Left ventricle myocardium inferior (tissue), 1 donor: Measurements from ENCODE around the gene MAP4K3. TPM values are rescaled to one million over a fixed set of nuclear protein-coding genes. Genes with fewer than 3 reads are reported as not detected.
"Not testable (repeated sequence)": the region's sequence is repeated elsewhere in the genome, so short reads cannot be mapped to it uniquely, and the experiment has no call there.

Experiments
- DNase-seq: peaks from one replicate; pipeline ENCODE4 v3.0.0-alpha.2; 2020
- H3K27ac ChIP-seq: fragments of 200-600 bp; replicated peaks from 2 replicates; pipeline ENCODE4 v1.8.0; 2021
- H3K27me3 ChIP-seq: fragments of 200-600 bp; 2 replicates; pipeline ENCODE4 v1.8.0; 2021; ENCODE audit warnings: low read depth
- H3K36me3 ChIP-seq: fragments of 200-600 bp; 2 replicates; pipeline ENCODE4 v1.8.0; 2021
- H3K4me1 ChIP-seq: fragments of 200-600 bp; 2 replicates; pipeline ENCODE4 v1.8.0; 2021
- H3K4me3 ChIP-seq: fragments of 200-600 bp; 2 replicates; pipeline ENCODE4 v1.8.0; 2021; ENCODE audit warnings: mild to moderate bottlenecking, moderate library complexity
- H3K9me3 ChIP-seq: fragments of 200-600 bp; replicated peaks from 2 replicates; pipeline ENCODE4 v1.8.0; 2021
- intact Hi-C: fragments of 100-400 bp; cut with micrococcal nuclease; formaldehyde crosslinking; loops from one replicate; pipeline ENCODE4 v1.11.0; 2022
- total RNA-seq: library from RNA; stranded (reverse); fragmentation: NEBNext Ultra II Directional; extraction: Animal tissue kit (Norgen Biotek cat#: 25700); gene quantifications from one replicate; pipeline ENCODE4 v1.2.1, GENCODE V29; 2021
- TF ChIP-seq, protein P1 (sequence below): fragments of 200-600 bp; IDR thresholded peaks from 2 replicates; pipeline ENCODE4 v1.8.0; 2021; ENCODE audit warnings: antibody characterized with exemption, mild to moderate bottlenecking, borderline replicate concordance
- donor health status: DM: no; HTN: yes; CAD: no; lungs with severe emphysema.

MAP4K3 gene
- total RNA-seq, 1 donor from 2014 or later: 37.1 TPM

DNA sequence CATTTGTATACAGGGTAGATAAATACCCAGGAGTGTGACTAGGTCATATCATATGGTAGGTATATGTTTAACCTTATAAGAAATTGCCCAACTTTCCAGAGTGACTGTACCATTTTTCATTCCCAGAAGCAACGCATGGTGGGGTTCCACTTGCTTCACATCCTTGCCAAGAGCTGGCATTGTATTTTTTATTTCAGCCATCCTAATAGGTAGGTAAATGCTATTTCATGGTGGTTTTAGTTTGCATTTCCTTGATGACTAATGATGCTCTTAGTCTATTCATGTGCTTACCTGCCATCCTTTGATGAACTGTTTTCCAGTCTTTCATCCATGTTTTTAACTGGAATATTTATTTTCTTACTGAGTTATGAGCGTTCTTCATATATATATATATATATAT, 51.9 kb downstream of the MAP4K3 start:
- intact Hi-C loops: loop anchor here (10.0 kb wide), 1 partner anchor 110 kb away; no protein-coding TSS in a partner anchor
- peaks cover 3% of the 10 kb centered on the region for H3K36me3 ChIP-seq

GRCh38 chr2:39384071-39384470, 53.0 kb downstream of the MAP4K3 start:
- not testable (repeated sequence) for DNase-seq, H3K36me3 ChIP-seq, H3K27ac ChIP-seq, H3K9me3 ChIP-seq, H3K4me3 ChIP-seq, H3K27me3 ChIP-seq
- peaks cover 68% of the 10 kb centered on the region for H3K4me1 ChIP-seq
- intact Hi-C loops: loop anchor here (5.0 to 10.0 kb wide), 2 partner anchors 53 to 111 kb away; partner anchors contain the start of gene MAP4K3

More for the DNA sequence above, 51.9 kb downstream of the MAP4K3 start:
- H3K4me3 ChIP-seq: no peak overlapping the region
- H3K4me1 ChIP-seq: peaks cover 68% of the 10 kb centered on the region
- H3K27me3 ChIP-seq: no peaks in the 10 kb centered on the region
- TF ChIP-seq, protein P1, sequence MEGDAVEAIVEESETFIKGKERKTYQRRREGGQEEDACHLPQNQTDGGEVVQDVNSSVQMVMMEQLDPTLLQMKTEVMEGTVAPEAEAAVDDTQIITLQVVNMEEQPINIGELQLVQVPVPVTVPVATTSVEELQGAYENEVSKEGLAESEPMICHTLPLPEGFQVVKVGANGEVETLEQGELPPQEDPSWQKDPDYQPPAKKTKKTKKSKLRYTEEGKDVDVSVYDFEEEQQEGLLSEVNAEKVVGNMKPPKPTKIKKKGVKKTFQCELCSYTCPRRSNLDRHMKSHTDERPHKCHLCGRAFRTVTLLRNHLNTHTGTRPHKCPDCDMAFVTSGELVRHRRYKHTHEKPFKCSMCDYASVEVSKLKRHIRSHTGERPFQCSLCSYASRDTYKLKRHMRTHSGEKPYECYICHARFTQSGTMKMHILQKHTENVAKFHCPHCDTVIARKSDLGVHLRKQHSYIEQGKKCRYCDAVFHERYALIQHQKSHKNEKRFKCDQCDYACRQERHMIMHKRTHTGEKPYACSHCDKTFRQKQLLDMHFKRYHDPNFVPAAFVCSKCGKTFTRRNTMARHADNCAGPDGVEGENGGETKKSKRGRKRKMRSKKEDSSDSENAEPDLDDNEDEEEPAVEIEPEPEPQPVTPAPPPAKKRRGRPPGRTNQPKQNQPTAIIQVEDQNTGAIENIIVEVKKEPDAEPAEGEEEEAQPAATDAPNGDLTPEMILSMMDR: no peak
- H3K27ac ChIP-seq: no peak overlapping the region
- peaks cover 5% of the 10 kb centered on the region for H3K9me3 ChIP-seq
- DNase-seq: no peak

DNA sequence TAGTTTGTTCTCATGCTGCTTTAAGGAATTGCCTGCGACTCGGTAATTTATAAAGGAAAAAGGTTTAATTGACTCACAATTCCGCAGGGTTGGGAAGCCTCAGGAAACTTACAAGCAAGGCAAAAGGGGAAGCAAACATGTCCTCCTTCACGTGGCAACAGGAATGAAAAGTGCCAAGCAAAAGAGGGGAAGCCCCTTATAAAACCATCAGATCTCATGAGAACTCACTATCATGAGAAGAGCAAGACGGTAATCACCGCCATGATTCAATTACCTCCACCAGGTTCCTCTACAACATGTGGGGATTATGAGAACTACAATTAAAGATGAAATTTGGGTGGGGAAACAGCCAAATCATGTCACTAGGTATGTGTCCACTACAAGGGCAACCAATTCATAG, 53.9 kb downstream of the MAP4K3 start:
- DNase-seq: no peak
- Histone ChIP-seq H3K4me1 (peaks cover 68% of the 10 kb centered on the region), H3K9me3 (peaks cover 5% of the 10 kb centered on the region), H3K27ac (peak overlapping the region; percentile 83), H3K4me3 (no peak overlapping the region), H3K36me3 (peaks cover 3% of the 10 kb centered on the region), H3K27me3 (no peaks in the 10 kb centered on the region)
- intact Hi-C loops: loop anchor here (5.0 to 10.0 kb wide), 2 partner anchors 54 to 112 kb away; partner anchors contain the start of gene MAP4K3
- TF ChIP-seq, protein P1: no peak

- Histone ChIP-seq H3K27ac (peak overlapping the region; percentile 83), H3K9me3 (peaks cover 5% of the 10 kb centered on the region), H3K36me3 (peaks cover 3% of the 10 kb centered on the region), H3K4me1 (peaks cover 66% of the 10 kb centered on the region), H3K27me3 (no peaks in the 10 kb centered on the region), H3K4me3 (no peak overlapping the region)
- intact Hi-C loops: loop anchor here (5.0 to 10.0 kb wide), 2 partner anchors 56 to 113 kb away; partner anchors contain the start of gene MAP4K3
- no peak for DNase-seq
- TF ChIP-seq, protein P1: peak; percentile 8
Measured at GRCh38 chr2:39381653-39382052, 55.4 kb downstream of the MAP4K3 start.

GRCh38 chr2:39380525-39381150, 56.4 kb downstream of the MAP4K3 start:
- no peaks in the 10 kb centered on the region for H3K27me3 ChIP-seq
- peaks cover 66% of the 10 kb centered on the region for H3K4me1 ChIP-seq
- H3K4me3 ChIP-seq: peak overlapping the region; percentile 10
- H3K27ac ChIP-seq: peak overlapping the region; percentile 83
- H3K9me3 ChIP-seq: peaks cover 5% of the 10 kb centered on the region
- peaks cover 10% of the 10 kb centered on the region for H3K36me3 ChIP-seq
- TF ChIP-seq, protein P1: no peak
- intact Hi-C loops: loop anchor here (5.0 to 10.0 kb wide), 2 partner anchors 57 to 114 kb away; partner anchors contain the start of gene MAP4K3
- DNase-seq: no peak
